ENCODE measurements around the gene SDK1. TPM values are rescaled to one million over a fixed set of nuclear protein-coding genes. Genes with fewer than 3 reads are reported as not detected.

Gene SDK1
- total RNA-seq, 1 experiment from 2014 or later, result 9.3 TPM

DNA sequence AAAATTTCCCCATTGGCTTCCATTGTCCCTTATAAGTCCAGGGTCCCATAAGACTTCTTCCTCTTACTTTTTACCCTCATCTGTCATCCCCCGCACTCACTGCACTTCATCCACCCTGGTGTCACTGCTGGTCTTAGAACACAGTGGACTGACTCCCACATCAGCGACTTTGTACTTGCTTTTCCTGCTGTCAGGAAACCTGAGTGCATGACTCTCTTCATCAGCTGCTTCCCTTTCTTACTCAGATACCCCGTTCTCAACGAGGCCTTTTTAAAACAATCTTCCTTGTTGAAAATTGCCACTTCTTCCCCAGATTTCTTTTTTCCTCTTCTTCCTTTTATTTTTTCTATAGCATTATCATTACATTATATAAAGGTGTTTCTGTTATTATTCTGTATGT lies 305.4 kb downstream of the SDK1 start:
- H3K27me3 Mint-ChIP-seq (ENCODE audit: low read depth), result no peaks in the 10 kb centered on the region
- no peak overlapping the region for H3K27ac Mint-ChIP-seq
- no peak for TF ChIP-seq OVOL2 (CRISPR knock-in tag; IDR thresholded peaks at IDR 0.05; ENCODE audit: borderline replicate concordance)
- TF ChIP-seq RORB (CRISPR knock-in tag; IDR thresholded peaks at IDR 0.05), result no peak
- no peak for TF ChIP-seq CREB1 (CRISPR knock-in tag; IDR thresholded peaks at IDR 0.05)
- TF ChIP-seq, protein P1, sequence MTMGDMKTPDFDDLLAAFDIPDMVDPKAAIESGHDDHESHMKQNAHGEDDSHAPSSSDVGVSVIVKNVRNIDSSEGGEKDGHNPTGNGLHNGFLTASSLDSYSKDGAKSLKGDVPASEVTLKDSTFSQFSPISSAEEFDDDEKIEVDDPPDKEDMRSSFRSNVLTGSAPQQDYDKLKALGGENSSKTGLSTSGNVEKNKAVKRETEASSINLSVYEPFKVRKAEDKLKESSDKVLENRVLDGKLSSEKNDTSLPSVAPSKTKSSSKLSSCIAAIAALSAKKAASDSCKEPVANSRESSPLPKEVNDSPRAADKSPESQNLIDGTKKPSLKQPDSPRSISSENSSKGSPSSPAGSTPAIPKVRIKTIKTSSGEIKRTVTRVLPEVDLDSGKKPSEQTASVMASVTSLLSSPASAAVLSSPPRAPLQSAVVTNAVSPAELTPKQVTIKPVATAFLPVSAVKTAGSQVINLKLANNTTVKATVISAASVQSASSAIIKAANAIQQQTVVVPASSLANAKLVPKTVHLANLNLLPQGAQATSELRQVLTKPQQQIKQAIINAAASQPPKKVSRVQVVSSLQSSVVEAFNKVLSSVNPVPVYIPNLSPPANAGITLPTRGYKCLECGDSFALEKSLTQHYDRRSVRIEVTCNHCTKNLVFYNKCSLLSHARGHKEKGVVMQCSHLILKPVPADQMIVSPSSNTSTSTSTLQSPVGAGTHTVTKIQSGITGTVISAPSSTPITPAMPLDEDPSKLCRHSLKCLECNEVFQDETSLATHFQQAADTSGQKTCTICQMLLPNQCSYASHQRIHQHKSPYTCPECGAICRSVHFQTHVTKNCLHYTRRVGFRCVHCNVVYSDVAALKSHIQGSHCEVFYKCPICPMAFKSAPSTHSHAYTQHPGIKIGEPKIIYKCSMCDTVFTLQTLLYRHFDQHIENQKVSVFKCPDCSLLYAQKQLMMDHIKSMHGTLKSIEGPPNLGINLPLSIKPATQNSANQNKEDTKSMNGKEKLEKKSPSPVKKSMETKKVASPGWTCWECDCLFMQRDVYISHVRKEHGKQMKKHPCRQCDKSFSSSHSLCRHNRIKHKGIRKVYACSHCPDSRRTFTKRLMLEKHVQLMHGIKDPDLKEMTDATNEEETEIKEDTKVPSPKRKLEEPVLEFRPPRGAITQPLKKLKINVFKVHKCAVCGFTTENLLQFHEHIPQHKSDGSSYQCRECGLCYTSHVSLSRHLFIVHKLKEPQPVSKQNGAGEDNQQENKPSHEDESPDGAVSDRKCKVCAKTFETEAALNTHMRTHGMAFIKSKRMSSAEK (CRISPR knock-in tag; IDR thresholded peaks at IDR 0.05; ENCODE audit: borderline replicate concordance), result no peak
- no peak for TF ChIP-seq FOXP1 (CRISPR knock-in tag; IDR thresholded peaks at IDR 0.05; ENCODE audit: borderline replicate concordance)
- TF ChIP-seq, protein P2, sequence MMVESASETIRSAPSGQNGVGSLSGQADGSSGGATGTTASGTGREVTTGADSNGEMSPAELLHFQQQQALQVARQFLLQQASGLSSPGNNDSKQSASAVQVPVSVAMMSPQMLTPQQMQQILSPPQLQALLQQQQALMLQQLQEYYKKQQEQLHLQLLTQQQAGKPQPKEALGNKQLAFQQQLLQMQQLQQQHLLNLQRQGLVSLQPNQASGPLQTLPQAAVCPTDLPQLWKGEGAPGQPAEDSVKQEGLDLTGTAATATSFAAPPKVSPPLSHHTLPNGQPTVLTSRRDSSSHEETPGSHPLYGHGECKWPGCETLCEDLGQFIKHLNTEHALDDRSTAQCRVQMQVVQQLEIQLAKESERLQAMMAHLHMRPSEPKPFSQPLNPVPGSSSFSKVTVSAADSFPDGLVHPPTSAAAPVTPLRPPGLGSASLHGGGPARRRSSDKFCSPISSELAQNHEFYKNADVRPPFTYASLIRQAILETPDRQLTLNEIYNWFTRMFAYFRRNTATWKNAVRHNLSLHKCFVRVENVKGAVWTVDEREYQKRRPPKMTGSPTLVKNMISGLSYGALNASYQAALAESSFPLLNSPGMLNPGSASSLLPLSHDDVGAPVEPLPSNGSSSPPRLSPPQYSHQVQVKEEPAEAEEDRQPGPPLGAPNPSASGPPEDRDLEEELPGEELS (CRISPR knock-in tag; IDR thresholded peaks at IDR 0.05), result no peak
- TF ChIP-seq, protein P3, sequence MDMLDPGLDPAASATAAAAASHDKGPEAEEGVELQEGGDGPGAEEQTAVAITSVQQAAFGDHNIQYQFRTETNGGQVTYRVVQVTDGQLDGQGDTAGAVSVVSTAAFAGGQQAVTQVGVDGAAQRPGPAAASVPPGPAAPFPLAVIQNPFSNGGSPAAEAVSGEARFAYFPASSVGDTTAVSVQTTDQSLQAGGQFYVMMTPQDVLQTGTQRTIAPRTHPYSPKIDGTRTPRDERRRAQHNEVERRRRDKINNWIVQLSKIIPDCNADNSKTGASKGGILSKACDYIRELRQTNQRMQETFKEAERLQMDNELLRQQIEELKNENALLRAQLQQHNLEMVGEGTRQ (CRISPR knock-in tag; IDR thresholded peaks at IDR 0.05), result no peak
- TF ChIP-seq, protein P4, sequence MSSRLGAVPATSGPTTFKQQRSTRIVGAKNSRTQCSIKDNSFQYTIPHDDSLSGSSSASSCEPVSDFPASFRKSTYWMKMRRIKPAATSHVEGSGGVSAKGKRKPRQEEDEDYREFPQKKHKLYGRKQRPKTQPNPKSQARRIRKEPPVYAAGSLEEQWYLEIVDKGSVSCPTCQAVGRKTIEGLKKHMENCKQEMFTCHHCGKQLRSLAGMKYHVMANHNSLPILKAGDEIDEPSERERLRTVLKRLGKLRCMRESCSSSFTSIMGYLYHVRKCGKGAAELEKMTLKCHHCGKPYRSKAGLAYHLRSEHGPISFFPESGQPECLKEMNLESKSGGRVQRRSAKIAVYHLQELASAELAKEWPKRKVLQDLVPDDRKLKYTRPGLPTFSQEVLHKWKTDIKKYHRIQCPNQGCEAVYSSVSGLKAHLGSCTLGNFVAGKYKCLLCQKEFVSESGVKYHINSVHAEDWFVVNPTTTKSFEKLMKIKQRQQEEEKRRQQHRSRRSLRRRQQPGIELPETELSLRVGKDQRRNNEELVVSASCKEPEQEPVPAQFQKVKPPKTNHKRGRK (CRISPR knock-in tag; IDR thresholded peaks at IDR 0.05; ENCODE audit: borderline replicate concordance), result no peak
- no peak for TF ChIP-seq MXD4 (CRISPR knock-in tag; IDR thresholded peaks at IDR 0.05; ENCODE audit: borderline replicate concordance)
- TF ChIP-seq, protein P5, sequence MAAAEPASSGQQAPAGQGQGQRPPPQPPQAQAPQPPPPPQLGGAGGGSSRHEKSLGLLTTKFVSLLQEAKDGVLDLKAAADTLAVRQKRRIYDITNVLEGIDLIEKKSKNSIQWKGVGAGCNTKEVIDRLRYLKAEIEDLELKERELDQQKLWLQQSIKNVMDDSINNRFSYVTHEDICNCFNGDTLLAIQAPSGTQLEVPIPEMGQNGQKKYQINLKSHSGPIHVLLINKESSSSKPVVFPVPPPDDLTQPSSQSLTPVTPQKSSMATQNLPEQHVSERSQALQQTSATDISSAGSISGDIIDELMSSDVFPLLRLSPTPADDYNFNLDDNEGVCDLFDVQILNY (CRISPR knock-in tag; IDR thresholded peaks at IDR 0.05), result no peak
- TF ChIP-seq, protein P6, sequence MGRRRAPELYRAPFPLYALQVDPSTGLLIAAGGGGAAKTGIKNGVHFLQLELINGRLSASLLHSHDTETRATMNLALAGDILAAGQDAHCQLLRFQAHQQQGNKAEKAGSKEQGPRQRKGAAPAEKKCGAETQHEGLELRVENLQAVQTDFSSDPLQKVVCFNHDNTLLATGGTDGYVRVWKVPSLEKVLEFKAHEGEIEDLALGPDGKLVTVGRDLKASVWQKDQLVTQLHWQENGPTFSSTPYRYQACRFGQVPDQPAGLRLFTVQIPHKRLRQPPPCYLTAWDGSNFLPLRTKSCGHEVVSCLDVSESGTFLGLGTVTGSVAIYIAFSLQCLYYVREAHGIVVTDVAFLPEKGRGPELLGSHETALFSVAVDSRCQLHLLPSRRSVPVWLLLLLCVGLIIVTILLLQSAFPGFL (CRISPR knock-in tag; IDR thresholded peaks at IDR 0.05; ENCODE audit: borderline replicate concordance), result no peak
- no peak for TF ChIP-seq FOXK1 (CRISPR knock-in tag; IDR thresholded peaks at IDR 0.05)
- no peak for TF ChIP-seq ZNF317 (CRISPR knock-in tag; IDR thresholded peaks at IDR 0.05; ENCODE audit: borderline replicate concordance, low read depth)
- TF ChIP-seq, protein P7, sequence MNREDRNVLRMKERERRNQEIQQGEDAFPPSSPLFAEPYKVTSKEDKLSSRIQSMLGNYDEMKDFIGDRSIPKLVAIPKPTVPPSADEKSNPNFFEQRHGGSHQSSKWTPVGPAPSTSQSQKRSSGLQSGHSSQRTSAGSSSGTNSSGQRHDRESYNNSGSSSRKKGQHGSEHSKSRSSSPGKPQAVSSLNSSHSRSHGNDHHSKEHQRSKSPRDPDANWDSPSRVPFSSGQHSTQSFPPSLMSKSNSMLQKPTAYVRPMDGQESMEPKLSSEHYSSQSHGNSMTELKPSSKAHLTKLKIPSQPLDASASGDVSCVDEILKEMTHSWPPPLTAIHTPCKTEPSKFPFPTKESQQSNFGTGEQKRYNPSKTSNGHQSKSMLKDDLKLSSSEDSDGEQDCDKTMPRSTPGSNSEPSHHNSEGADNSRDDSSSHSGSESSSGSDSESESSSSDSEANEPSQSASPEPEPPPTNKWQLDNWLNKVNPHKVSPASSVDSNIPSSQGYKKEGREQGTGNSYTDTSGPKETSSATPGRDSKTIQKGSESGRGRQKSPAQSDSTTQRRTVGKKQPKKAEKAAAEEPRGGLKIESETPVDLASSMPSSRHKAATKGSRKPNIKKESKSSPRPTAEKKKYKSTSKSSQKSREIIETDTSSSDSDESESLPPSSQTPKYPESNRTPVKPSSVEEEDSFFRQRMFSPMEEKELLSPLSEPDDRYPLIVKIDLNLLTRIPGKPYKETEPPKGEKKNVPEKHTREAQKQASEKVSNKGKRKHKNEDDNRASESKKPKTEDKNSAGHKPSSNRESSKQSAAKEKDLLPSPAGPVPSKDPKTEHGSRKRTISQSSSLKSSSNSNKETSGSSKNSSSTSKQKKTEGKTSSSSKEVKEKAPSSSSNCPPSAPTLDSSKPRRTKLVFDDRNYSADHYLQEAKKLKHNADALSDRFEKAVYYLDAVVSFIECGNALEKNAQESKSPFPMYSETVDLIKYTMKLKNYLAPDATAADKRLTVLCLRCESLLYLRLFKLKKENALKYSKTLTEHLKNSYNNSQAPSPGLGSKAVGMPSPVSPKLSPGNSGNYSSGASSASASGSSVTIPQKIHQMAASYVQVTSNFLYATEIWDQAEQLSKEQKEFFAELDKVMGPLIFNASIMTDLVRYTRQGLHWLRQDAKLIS (CRISPR knock-in tag; IDR thresholded peaks at IDR 0.05; ENCODE audit: borderline replicate concordance), result no peak
- TF ChIP-seq, protein P8, sequence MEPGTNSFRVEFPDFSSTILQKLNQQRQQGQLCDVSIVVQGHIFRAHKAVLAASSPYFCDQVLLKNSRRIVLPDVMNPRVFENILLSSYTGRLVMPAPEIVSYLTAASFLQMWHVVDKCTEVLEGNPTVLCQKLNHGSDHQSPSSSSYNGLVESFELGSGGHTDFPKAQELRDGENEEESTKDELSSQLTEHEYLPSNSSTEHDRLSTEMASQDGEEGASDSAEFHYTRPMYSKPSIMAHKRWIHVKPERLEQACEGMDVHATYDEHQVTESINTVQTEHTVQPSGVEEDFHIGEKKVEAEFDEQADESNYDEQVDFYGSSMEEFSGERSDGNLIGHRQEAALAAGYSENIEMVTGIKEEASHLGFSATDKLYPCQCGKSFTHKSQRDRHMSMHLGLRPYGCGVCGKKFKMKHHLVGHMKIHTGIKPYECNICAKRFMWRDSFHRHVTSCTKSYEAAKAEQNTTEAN (CRISPR knock-in tag; IDR thresholded peaks at IDR 0.05), result no peak
- no peak for TF ChIP-seq ZNF396 (CRISPR knock-in tag; IDR thresholded peaks at IDR 0.05; ENCODE audit: borderline replicate concordance)

More for the DNA sequence above, 305.4 kb downstream of the SDK1 start:
- no peak for ATAC-seq
- peaks cover 19% of the 10 kb centered on the region for H3K9me3 Mint-ChIP-seq
- ChIA-PET POLR2A (no interaction called here), CTCF (no interaction called here)
- no peak overlapping the region for H3K4me3 Mint-ChIP-seq
- no peak for DNase-seq (ENCODE audit: low spot score)
- no peaks in the 10 kb centered on the region for H3K4me1 Mint-ChIP-seq
- H3K36me3 Mint-ChIP-seq, result peaks cover 9% of the 10 kb centered on the region

Measured in WTC11 (cell line).